ENCODE results near the gene CNN2.

- TF ChIP-seq, protein P1, sequence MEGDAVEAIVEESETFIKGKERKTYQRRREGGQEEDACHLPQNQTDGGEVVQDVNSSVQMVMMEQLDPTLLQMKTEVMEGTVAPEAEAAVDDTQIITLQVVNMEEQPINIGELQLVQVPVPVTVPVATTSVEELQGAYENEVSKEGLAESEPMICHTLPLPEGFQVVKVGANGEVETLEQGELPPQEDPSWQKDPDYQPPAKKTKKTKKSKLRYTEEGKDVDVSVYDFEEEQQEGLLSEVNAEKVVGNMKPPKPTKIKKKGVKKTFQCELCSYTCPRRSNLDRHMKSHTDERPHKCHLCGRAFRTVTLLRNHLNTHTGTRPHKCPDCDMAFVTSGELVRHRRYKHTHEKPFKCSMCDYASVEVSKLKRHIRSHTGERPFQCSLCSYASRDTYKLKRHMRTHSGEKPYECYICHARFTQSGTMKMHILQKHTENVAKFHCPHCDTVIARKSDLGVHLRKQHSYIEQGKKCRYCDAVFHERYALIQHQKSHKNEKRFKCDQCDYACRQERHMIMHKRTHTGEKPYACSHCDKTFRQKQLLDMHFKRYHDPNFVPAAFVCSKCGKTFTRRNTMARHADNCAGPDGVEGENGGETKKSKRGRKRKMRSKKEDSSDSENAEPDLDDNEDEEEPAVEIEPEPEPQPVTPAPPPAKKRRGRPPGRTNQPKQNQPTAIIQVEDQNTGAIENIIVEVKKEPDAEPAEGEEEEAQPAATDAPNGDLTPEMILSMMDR (IDR thresholded peaks at IDR 0.05; ENCODE audit: poor library complexity, severe bottlenecking), result no peak
- TF ChIP-seq REST (IDR thresholded peaks at IDR 0.05; ENCODE audit: borderline replicate concordance), result no peak
These were observed 6.0 kb downstream of the CNN2 start for GRCh38 chr19:1032264-1032867.

All from neural cell (in vitro differentiated cells).